ENCODE data around the gene IFNK.
"Not testable (repeated sequence)": the region's sequence is repeated elsewhere in the genome, so short reads cannot be mapped to it uniquely, and the experiment has no call there.

IFNK gene, protein sequence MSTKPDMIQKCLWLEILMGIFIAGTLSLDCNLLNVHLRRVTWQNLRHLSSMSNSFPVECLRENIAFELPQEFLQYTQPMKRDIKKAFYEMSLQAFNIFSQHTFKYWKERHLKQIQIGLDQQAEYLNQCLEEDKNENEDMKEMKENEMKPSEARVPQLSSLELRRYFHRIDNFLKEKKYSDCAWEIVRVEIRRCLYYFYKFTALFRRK

DNA sequence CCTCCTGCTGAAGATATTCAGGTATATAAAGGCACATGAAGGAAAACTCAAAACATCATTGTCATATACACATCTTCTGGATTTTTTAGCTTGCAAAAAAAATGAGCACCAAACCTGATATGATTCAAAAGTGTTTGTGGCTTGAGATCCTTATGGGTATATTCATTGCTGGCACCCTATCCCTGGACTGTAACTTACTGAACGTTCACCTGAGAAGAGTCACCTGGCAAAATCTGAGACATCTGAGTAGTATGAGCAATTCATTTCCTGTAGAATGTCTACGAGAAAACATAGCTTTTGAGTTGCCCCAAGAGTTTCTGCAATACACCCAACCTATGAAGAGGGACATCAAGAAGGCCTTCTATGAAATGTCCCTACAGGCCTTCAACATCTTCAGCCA lies at the start of gene IFNK:
Gene IFNK (plus strand): TSS at position 55 of the 400 bp plus-strand sequence. CDS start 47 bp downstream, at position 102.
- DNase-seq (ENCODE audit: low read depth in 1 of 2, low spot score in 1 of 2), result no peak

DNA sequence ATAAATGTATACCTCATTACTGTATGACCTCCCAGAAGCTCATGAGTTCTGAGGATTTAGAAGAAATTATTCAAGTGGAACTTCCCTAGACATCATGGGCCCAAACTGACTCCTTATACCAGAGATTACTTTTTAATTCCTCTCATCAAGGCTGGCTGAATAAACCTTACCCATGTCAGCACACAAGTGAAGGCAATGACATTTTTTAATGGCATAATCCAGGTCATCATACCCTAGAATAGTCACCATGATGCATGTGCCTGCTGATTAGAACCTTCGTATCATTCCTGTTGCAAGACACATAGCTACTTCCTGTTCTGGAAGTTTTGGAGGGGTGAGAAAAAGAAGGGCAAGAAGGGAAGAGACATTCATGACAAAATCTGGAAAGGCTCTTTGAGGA lies 49.8 kb upstream of the IFNK start:
- DNase-seq (ENCODE audit: low read depth in 1 of 2, low spot score in 1 of 2), result no peak

DNA sequence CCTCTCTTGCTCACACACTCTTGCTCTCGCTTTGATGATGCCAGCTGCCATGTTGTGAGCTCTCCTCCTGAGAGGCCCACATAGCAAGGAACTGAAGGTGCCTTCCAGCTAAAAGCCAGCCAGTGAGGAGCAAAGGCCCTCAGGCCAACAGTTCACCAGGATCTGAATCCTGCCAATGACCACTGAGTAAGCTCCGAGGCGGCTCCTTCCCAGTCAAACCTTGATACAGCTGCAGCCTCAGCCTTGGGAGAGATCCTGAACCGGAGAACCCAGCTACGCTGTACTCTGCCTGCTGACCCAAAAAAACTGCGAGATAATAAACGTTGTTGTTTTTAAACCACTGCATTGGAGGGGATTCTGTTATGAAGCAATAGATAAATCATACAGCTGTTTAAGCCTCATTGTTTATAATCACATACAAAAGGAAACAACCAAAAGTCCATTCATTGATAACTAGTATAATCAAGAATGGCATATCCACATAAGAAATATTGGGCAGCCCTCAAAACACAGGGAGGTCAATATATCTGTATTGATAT lies 49.0 kb upstream of the IFNK start:
- DNase-seq (ENCODE audit: low read depth in 1 of 2, low spot score in 1 of 2), result no peak

DNA sequence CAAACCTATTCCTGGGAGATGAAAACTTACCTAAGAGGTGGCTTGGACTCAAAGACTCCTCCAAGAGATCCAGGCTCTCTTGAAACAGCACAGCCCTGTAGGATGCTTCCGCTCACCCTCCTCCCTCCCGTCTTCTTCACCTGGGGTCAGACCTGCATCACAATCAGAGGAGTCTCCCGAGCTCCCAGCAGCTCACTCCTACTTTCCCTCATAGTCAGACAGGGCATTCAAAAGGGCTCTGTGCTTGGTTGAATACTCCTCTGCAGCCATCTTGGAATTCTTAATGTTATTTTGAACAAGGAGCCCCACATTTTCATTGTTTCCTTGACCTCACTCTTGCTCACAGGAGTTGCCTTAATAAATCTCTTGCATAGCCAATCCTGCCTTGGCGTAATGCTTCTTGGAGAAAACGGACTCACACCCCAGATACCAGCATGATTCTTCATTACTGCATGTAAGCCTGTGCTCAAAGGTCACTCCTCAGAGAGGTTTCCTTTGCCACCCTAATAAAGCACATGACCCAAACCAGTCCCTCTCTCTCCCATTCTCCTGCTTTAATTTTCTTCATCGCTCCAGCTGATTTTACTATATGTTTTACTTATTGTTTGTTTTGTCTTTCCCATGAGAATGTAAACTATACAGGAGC lies 47.1 kb upstream of the IFNK start:
- no peak for DNase-seq (ENCODE audit: low read depth in 1 of 2, low spot score in 1 of 2)

DNA sequence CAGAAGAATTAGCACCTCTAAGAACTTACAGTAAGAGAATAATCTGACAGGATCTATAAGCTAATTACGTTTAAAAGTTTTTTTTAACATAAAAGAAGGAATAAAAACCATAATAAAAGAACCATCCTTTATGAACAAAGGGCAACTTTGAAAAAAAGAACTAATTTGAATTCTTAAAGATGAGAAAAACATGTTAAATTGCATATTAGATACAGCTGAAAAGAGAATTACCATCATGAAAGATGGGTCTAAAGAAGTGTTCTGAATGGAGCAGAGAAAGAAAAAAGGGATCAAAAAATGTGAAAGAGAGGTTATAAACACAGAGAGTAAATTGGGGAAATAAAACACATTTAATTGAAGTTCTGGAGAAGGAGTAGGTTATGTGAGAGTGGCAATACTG lies 45.8 kb upstream of the IFNK start:
- no peak for DNase-seq (ENCODE audit: low read depth in 1 of 2, low spot score in 1 of 2)

DNA sequence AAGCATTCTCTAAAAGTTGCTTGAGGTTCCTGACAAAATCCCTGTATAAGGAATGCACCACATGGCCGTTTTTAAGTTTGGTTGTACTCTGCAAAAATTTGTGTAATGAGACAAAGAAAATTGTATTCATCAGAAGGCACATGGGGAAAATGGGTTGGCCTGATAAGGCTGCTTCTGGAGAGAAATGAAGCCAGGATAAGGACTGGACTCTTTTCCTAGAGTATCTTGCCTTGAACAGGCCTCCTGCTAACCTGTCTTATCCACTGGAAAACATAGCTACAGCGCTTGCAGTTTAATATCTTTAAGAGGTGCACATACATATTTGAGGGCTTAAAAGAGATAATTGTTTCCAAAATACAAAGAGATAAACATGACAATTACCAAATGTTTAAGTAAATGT lies 41.4 kb upstream of the IFNK start:
- no peak for DNase-seq (ENCODE audit: low read depth in 1 of 2, low spot score in 1 of 2)

DNA sequence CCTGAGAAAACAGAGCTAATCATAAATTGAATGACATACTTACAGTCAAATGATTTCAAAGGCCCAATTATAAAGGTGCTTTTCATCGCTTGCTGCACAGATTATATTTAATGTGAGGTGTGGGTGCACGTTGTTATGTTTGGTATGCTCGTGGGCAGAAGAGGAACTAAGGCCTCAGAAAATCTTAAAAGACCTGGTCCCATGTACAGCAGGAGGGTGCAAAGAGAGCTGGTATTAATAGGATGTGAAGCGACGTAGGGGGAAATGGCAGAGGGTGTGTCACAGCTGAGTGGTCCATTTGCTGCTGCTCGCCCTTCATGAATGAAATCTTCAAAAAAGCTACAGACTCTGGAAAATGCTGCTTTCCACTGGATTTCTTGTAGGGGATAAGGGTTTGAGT lies 40.5 kb upstream of the IFNK start:
- DNase-seq (ENCODE audit: low read depth in 1 of 2, low spot score in 1 of 2), result no peak

DNA sequence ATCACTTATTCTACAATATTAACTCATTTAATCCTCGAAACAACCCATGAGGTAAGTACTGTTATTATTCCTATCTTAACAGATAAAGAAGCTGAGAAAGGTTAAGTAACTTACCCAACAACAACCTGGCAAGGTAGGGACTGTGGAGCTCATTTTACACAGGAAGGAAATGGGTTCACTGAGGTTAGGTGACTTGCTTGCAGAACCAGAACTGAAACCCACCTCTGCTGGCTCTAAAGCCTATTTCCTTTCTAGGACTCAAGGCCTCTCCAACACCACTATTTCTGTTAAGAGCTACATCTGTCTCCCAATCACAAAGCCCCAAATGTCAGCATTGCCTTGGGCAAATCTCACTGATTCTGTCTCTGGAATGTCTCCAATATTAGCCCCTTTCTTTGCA lies 38.9 kb upstream of the IFNK start:
- DNase-seq (ENCODE audit: low read depth in 1 of 2, low spot score in 1 of 2), result no peak

DNA sequence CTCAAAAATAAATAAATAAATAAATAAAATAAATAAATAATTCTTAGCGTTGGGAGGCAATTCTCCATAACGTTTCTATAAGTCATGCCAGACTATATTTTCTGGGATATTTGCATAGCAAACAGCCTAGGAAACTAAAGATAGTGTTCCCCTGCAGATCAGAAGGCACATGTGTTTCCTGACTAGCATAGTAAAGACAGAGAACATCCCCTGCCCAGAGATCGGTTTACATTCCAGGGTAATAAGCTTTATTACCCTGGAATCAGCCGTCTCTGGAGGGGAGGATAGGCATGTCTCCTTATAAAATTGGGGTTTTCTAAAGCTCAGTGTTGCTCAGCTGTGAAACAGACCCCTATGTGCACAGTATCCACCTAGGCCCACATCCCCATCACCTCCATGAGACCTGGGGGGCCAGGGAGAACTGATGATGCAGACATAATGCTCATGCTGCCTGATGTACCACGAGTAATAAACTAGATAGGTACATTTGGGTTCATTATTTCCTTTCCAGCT lies 36.9 kb upstream of the IFNK start:
- no peak for DNase-seq (ENCODE audit: low read depth in 1 of 2, low spot score in 1 of 2)

DNA sequence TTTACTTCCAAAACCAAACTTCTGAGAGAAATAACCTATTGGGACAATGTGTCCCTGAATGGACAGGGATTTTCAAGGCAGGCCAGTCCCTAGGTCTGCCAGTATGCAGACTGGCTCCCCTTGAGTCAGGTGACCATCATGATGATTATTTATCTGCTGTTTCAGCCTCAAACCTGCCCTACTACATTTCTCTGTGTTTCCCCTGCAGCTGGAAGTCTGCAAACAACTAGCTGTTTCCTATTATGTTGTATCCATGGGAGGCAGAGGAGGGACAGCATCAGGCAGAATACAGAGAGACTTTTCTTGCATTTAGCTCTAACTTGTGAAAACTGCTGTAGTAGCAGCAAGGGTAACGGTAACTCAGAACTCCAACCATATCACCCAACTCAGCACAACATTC lies 36.2 kb upstream of the IFNK start:
- no peak for DNase-seq (ENCODE audit: low read depth in 1 of 2, low spot score in 1 of 2)

DNA sequence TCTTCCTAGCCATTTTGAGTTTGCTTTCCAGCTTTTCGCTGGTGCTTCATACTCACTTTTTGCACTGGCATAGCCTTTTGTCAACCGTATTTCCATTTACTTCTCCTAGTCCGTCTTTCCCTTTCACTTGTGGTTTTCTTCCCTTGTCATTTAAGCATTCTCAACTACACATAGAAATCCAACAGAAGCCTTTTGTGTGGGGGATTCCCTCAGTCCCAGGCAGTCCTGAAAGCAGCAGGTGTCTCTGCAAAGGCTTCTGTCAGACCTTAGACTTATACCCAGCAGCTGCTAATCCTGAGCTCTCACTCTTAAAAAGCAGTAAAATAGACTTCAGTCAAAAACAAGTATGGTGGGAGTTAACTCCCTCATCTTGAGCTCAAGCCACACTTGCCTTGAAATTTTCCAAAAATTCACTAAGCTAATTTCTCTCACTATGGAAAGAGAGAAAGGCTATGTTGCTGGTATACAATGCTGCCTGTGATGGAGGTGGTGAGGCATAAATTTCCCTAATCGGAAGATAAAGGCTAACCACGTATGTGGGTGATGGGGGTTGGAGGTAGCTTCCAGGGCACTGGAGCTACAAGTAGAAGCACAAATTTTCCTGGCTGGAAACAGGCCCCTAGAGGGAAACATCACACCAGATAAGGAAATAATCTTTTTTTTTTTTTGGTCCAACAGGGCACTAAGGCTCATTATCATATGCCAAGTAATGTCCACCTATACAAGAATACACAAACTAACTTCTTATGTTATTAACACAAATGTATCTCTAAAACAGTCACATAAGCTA lies 34.8 kb upstream of the IFNK start:
- no peak for DNase-seq (ENCODE audit: low read depth in 1 of 2, low spot score in 1 of 2)

DNA sequence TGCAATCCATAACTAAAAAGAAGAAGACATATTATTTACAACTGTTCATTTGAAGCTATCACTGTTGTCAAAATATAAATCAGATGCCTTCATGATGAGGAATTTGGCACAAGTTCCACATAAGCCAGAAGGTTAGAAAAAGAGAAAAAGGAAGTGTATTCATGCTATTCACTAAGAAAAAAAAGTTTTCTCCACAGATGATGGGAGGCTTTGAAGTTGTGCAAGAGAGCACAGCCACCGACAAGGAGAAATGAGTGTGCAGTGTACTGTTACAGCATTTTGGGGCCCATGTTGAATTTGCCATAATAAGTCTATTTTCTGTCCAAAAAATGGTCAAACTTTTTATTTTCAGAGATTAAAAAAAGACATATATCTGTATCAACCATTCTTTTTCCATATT lies 32.9 kb upstream of the IFNK start:
- DNase-seq (ENCODE audit: low read depth in 1 of 2, low spot score in 1 of 2), result no peak

DNA sequence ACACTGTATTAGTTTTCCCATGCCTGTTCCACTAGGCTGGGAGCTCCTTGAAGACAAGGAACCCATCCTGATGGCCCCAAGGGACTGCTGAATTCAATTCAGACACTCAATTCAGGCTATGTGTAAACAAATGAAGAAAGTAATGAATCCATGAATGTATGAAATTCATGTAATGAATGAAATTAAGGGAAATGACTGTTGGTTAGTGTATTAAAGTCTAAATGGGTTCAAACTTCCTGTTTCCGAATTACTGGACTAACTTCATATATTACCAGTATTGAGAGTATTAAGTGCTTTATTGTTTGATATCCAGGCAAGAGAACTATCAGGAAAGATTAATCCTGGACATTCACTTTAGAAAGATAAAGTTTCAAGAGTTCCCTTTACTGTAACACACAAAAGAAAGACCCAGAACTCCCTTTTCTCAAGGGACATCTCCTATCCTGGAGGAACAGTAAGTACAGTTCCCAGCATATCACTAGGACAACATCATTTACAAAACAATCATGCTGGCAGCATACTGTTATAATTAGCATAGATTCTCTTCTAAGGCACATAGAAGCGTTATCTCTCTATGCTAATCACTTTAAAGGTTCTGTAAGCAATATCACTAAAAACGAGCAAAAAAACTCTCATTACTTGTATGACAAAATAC lies 28.5 kb upstream of the IFNK start:
- no peak for DNase-seq (ENCODE audit: low read depth in 1 of 2, low spot score in 1 of 2)

DNA sequence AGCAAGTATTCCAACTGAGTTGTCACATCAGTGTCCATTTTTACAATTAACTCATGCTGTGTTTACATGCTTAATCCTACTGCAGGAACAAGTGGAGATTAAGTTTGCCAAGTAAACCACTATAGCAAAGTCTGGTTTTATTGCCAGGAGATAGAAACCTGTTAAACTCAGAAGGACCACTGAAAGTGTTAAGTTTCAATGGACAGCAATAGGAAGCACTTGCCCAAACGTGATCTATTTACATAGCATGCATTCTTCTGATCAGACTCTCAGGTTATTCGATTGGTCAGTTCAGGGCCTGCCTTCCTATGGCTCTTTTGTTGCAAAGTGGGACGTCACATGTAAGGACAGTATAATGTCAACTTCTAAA lies 28.0 kb upstream of the IFNK start:
- DNase-seq (ENCODE audit: low read depth in 1 of 2, low spot score in 1 of 2), result no peak

DNA sequence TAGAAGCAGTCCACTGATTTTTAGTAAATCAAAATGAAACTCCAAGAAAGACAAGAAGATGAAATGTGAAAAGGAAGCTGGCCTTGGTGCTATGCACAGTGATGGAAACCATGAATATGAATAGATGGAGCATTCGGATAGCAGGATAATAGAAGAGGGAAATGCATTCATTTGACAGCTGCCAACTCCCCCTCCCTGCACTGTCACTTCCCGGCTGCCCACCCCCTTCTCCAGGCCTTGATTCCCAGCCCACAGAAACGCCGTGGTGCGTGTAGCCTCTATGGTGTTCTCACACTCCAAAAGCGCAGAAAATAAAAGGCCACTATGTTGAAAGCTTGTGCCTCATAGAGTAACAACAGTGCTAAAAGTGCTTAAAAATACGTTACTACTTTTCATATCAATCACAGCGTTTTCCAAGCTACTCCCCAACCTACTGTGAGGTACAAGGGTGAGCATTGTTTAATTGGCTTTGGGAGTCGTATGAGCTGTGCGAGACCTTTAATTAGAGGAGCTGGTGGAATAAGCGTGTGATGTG lies 26.1 kb upstream of the IFNK start:
- no peak for DNase-seq (ENCODE audit: low read depth in 1 of 2, low spot score in 1 of 2)

DNA sequence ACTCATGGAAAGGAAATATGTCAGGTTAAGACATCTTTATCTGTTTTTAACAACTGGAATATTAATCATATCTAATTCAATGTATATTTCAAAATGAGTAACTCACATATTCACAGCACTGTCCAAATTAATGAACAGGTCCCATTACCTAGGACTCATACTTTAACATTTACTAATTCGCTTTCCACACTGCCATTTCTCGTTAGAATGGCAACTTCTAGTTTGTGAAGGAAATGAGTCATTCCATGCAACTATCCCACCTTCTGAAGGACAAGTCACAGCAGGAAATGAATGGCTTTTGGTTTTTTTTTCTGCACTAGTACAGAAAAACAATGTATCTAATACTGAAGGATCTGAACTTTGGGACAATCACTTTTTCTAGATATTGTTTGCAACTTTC lies 24.6 kb upstream of the IFNK start:
- DNase-seq (ENCODE audit: low read depth in 1 of 2, low spot score in 1 of 2), result no peak

DNA sequence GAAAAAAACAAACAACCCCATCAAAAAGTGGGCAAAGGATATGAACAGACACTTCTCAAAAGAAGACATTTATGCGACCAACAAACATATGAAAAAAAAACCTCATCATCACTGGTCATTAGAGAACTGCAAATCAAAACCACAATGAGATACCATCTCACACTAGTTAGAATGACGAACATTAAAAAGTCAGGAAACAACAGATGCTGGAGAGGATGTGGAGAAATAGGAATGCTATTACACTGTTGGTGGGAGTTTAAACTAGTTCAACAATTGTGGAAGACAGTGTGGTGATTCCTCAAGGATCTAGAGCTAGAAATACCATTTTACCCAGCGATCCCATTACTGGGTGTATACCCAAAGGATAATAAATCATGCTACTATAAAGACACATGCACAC lies 23.2 kb upstream of the IFNK start:
- DNase-seq (ENCODE audit: low read depth in 1 of 2, low spot score in 1 of 2), result not testable (repeated sequence)

DNA sequence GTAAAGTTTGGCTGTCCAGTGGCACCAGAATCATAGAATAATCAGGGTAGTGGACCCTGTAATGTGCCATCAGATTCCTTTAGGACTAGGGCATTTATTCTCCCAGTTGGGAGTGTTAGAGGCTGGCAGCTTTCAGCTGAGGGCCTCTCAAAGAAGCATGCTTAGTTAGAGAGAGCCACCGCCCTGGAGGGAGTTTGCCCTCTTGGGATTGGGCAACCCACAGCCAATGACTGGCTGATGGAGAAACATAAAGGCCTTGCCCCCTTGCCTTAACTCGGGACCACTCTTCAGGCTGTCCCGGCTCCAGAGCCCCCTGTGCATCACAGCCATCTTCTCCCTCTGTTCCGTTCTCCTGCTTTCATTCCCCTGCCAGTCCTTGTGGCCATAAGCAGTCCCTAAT lies 20.5 kb upstream of the IFNK start:
- no peak for DNase-seq (ENCODE audit: low read depth in 1 of 2, low spot score in 1 of 2)

DNA sequence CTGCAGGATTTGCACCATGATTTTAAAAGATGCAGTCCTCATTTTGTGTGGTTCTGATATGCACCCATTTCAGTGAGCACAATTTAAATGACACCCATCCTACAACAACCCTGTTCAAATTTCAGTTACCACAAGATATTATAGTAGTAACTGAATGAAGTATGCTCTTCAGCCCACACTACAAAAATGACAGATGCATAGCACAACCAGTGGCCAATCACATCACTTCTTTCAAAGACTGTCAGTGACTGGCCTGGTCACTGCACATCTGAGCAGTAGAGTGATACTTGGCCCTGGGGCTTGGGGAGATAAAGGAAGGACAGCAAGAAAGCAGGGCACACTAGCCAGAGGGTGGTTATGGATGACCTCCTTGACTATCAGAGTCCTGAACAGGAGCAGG lies 19.8 kb upstream of the IFNK start:
- no peak for DNase-seq (ENCODE audit: low read depth in 1 of 2, low spot score in 1 of 2)

DNA sequence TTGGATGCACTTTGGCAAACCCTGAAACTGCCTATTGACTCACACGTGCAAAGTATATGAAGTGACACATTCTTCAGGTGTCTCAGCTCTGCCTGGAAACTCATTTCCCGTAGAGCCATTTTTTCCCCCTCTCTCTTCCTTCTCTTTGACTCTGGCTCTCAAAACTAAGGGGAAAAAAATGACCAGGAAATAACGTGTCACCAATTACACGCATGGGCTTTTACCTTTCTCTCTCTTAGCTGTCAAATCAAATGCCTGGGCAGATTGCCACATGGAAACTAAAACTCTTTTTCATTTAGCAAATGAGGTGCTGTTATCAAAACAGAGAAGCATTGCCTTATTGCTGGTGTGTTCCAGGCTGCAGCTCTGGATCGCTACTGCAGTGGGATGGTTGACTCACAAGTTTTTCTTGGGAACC lies 18.3 kb upstream of the IFNK start:
- DNase-seq (ENCODE audit: low read depth in 1 of 2, low spot score in 1 of 2), result no peak

DNA sequence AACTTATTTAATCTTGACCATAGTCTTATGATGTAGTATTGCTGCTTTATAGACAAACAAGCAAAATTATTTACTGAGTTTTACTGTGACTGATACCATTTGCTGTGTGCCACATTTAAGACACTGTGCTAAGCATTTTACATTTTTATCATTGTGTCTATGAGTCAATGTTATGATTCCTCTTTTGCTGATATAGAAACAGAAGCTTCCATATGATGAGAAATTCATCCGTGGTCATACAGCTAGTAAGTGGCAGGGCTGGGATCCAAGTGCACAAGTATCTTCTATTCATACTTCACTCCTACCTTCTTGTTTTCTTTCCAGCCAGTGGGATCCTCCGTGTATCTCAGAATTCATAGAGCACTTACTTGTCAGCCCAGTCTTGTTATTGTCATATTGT lies 17.1 kb upstream of the IFNK start:
- no peak for DNase-seq (ENCODE audit: low read depth in 1 of 2, low spot score in 1 of 2)
